ENCODE results near the gene AGPAT1. TPM values are rescaled to one million over a fixed set of nuclear protein-coding genes. Genes with fewer than 3 reads are reported as not detected.

The AGPAT1 gene
- total and polyA plus RNA-seq, 10 of the 15 experiments (the other 5 are each of a cell fraction or from before 2014, with no cell fraction given), result 13.9 to 39.5 (median 24.7) TPM

DNA sequence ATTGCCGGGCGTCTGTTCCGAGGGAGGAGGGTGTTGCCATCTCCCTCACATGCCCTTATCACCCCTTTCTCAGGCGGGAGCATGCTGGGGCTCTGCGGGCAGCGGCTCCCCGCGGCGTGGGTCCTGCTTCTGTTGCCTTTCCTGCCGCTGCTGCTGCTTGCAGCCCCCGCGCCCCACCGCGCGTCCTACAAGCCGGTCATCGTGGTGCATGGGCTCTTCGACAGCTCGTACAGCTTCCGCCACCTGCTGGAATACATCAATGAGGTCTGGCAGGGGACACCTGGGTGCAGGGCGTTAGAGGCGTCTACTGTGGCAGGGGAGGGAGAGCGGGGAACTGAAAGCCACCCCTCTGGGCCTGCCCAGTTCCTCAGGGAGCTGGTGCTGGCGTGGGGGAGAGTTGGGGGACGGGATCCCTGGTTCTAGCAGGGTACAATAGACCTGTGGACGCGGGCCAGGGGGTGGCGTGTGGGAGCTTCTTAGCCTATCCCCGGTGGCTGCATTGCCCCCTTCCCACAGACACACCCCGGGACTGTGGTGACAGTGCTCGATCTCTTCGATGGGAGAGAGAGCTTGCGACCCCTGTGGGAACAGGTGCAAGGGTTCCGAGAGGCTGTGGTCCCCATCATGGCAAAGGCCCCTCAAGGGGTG, 21.2 kb downstream of the AGPAT1 start (continued):
- no peak for TF ChIP-seq SUPT20H (IDR thresholded peaks at IDR 0.05; ENCODE audit: borderline replicate concordance, control insufficient read depth, low read depth, low read length)
- TF ChIP-seq, protein P1, sequence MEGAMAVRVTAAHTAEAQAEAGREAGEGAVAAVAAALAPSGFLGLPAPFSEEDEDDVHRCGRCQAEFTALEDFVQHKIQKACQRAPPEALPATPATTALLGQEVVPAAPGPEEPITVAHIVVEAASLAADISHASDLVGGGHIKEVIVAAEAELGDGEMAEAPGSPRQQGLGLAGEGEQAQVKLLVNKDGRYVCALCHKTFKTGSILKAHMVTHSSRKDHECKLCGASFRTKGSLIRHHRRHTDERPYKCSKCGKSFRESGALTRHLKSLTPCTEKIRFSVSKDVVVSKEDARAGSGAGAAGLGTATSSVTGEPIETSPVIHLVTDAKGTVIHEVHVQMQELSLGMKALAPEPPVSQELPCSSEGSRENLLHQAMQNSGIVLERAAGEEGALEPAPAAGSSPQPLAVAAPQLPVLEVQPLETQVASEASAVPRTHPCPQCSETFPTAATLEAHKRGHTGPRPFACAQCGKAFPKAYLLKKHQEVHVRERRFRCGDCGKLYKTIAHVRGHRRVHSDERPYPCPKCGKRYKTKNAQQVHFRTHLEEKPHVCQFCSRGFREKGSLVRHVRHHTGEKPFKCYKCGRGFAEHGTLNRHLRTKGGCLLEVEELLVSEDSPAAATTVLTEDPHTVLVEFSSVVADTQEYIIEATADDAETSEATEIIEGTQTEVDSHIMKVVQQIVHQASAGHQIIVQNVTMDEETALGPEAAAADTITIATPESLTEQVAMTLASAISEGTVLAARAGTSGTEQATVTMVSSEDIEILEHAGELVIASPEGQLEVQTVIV (IDR thresholded peaks at IDR 0.05; ENCODE audit: borderline replicate concordance, partially characterized antibody), result no peak
- TF ChIP-seq, protein P2, sequence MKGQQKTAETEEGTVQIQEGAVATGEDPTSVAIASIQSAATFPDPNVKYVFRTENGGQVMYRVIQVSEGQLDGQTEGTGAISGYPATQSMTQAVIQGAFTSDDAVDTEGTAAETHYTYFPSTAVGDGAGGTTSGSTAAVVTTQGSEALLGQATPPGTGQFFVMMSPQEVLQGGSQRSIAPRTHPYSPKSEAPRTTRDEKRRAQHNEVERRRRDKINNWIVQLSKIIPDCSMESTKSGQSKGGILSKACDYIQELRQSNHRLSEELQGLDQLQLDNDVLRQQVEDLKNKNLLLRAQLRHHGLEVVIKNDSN (IDR thresholded peaks at IDR 0.05; ENCODE audit: borderline replicate concordance, extremely low read length, insufficient read depth, low read depth, low read length), result no peak
- no peak for TF ChIP-seq POLR2AphosphoS5 (IDR thresholded peaks at IDR 0.05; ENCODE audit: low read length)

All from GM12878 (cell line).